ENCODE data around the gene GABRA5.

The GABRA5 gene

DNA sequence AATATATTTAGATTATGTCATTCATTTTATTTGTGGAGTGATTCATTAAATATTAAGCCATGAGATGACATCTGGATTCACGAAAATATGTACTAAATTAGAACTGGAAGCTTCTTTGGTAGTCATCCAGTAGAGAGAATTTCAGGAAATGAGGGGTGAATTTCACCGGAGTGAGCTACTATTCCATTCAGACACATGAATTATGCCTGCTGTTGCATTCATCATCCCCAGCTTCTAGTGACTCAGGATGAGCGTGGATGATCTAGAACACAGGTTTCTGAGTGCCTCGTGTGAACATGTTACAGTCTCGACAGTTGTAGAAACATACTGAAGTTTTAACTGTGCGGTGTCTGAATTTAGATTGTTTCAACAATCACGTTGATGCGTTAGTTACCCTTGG lies 61.2 kb downstream of the GABRA5 start:
- no peak overlapping the region for H3K27ac ChIP-seq
- TF ChIP-seq, protein P1, sequence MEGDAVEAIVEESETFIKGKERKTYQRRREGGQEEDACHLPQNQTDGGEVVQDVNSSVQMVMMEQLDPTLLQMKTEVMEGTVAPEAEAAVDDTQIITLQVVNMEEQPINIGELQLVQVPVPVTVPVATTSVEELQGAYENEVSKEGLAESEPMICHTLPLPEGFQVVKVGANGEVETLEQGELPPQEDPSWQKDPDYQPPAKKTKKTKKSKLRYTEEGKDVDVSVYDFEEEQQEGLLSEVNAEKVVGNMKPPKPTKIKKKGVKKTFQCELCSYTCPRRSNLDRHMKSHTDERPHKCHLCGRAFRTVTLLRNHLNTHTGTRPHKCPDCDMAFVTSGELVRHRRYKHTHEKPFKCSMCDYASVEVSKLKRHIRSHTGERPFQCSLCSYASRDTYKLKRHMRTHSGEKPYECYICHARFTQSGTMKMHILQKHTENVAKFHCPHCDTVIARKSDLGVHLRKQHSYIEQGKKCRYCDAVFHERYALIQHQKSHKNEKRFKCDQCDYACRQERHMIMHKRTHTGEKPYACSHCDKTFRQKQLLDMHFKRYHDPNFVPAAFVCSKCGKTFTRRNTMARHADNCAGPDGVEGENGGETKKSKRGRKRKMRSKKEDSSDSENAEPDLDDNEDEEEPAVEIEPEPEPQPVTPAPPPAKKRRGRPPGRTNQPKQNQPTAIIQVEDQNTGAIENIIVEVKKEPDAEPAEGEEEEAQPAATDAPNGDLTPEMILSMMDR (IDR thresholded peaks at IDR 0.05), result no peak
- TF ChIP-seq ZFX (IDR thresholded peaks at IDR 0.05; ENCODE audit: borderline replicate concordance), result no peak

- TF ChIP-seq, protein P1 (IDR thresholded peaks at IDR 0.05), result no peak
- no peak for TF ChIP-seq ZFX (IDR thresholded peaks at IDR 0.05; ENCODE audit: borderline replicate concordance)
Measured at GRCh38 chr15:26929588-26929987, 62.7 kb downstream of the GABRA5 start.

GRCh38 chr15:26934848-26935247 lies 68.0 kb downstream of the GABRA5 start:
- TF ChIP-seq, protein P1 (IDR thresholded peaks at IDR 0.05), result no peak
- TF ChIP-seq ZFX (IDR thresholded peaks at IDR 0.05; ENCODE audit: borderline replicate concordance), result no peak
- H3K27ac ChIP-seq, result no peak overlapping the region

More at GRCh38 chr15:26929588-26929987, 62.7 kb downstream of the GABRA5 start:
- H3K27ac ChIP-seq, result no peak overlapping the region

DNA sequence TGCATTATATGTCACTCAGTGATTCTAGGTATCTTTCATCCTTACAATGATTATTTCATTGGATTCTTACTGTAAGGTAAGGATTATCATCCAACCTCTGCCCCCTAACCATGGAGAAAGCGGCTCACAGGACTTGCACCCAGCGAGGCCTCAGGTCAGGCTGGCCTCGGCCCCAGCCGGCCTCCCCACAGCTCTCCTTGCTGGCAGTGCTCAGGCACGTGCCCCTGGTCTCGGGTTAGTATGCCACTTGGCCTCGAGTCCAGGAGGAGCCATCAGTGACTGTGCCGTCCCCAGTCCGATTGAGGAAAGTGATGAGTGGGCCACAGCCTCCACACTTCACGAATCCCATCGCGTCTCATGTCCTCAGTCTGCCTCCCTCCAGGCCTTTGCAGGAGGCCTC lies 68.5 kb downstream of the GABRA5 start:
- TF ChIP-seq, protein P1 (IDR thresholded peaks at IDR 0.05), result no peak
- no peak for TF ChIP-seq ZFX (IDR thresholded peaks at IDR 0.05; ENCODE audit: borderline replicate concordance)
- no peak overlapping the region for H3K27ac ChIP-seq

DNA sequence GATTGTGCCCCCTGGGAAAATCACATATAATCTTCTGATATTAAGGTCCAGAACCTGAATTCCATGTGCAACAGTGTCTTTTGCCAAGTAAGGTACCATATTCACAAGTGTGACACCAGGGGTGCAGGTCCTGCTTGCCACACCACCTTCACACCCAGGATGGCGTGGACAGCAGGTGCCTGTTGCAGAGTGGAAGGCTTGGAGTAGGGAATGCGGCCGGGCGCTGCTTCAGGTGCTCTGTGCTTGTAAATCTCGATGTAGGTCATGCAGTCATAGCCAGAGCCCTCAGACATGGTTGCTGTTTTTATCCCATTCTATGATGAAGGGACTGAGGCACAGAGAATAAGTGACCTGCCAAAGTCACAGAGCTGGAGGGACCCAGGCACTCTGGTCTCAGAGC lies 69.6 kb downstream of the GABRA5 start:
- H3K27ac ChIP-seq, result no peak overlapping the region
- no peak for TF ChIP-seq ZFX (IDR thresholded peaks at IDR 0.05; ENCODE audit: borderline replicate concordance)
- TF ChIP-seq, protein P1 (IDR thresholded peaks at IDR 0.05), result no peak

DNA sequence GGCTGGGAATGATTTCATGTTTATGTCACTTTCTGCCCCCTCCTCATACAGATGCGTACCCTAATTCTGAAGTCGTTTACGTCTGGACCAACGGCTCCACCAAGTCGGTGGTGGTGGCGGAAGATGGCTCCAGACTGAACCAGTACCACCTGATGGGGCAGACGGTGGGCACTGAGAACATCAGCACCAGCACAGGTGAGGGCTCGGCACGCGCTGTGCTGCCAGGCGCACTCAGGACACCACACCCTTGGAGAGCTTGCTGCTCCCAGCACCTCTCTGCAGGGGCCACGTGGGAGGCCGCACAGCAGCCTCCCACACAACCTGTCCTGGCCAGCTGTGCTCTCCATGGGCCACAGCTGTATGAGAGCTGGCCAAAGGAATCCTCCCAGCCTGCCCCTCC lies 70.3 kb downstream of the GABRA5 start:
- TF ChIP-seq, protein P1 (IDR thresholded peaks at IDR 0.05), result no peak
- TF ChIP-seq ZFX (IDR thresholded peaks at IDR 0.05; ENCODE audit: borderline replicate concordance), result no peak
- no peak overlapping the region for H3K27ac ChIP-seq

DNA sequence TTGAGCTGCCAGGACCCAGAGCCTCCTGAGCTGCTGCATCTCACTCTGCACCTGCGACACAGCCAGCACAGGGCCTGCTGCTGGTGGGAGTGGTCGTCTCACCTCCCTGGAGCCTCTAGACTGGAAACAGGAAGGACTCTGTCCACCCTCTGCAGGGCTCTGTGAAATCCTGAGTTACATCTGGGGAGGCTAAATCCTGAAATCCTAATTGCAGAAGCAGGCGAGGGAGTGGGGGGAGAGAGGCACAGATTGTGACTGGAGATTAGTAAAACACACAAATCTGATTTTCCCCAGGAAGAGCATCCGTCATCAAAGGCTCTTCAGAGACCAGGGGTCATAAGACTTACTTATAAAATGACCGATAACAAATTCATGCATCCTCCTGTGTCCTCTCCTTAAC lies 72.5 kb downstream of the GABRA5 start:
- H3K27ac ChIP-seq, result no peak overlapping the region
- TF ChIP-seq ZFX (IDR thresholded peaks at IDR 0.05; ENCODE audit: borderline replicate concordance), result no peak

GRCh38 chr15:26941489-26941888 lies 74.6 kb downstream of the GABRA5 start:
- no peak overlapping the region for H3K27ac ChIP-seq
- TF ChIP-seq, protein P1 (IDR thresholded peaks at IDR 0.05), result no peak
- TF ChIP-seq ZFX (IDR thresholded peaks at IDR 0.05; ENCODE audit: borderline replicate concordance), result no peak
